HUES48 (cell line): ENCODE results near the gene ATR.
"Not testable (repeated sequence)": the region's sequence is repeated elsewhere in the genome, so short reads cannot be mapped to it uniquely, and the experiment has no call there.

Experiments
- H3K27ac ChIP-seq: one replicate; pipeline ENCODE4 v1.7.0; 2013; ENCODE audit warnings: low read depth, low read length, inconsistent platforms
- H3K27me3 ChIP-seq: 2 replicates; pipeline ENCODE4 v1.6.1; 2013; ENCODE audit warnings: mild to moderate bottlenecking, low read length; ENCODE audit not compliant: control insufficient read depth, insufficient read depth
- H3K36me3 ChIP-seq: 2 replicates; pipeline ENCODE4 v1.6.1; 2013; ENCODE audit warnings: low read length; ENCODE audit not compliant: control insufficient read depth, insufficient read depth
- H3K4me1 ChIP-seq: 2 replicates; pipeline ENCODE4 v1.6.1; 2013; ENCODE audit warnings: mild to moderate bottlenecking, low read length; ENCODE audit not compliant: control insufficient read depth, insufficient read depth
- H3K4me3 ChIP-seq: 2 replicates; pipeline ENCODE4 v1.5.1; 2013; ENCODE audit warnings: mild to moderate bottlenecking, low read depth, low read length
- H3K9ac ChIP-seq: 2 replicates; pipeline ENCODE4 v1.6.1; 2013; ENCODE audit warnings: mild to moderate bottlenecking, low read depth, low read length, moderate library complexity
- H3K9me3 ChIP-seq: 2 replicates; pipeline ENCODE4 v1.6.1; 2013; ENCODE audit warnings: low read length; ENCODE audit not compliant: control insufficient read depth, insufficient read depth

The ATR gene

DNA sequence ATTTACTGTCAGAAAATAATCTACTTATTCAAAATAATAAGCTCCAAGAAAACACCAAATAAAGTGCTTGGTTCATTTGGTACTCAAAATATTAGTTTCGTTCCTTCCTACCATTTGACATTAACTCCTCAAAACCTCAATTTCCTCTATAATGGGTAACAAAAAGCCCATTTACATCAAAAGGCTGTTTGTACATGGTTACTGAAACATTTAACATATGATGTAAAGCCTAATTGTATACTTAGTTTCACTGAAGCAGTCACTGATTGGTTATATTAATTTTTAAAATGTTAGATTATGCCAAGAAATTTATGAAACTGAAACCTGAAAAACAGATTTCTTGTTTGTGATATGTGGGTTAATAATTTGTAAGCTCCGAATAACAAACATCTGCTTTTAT is 145.4 kb downstream of the ATR start:
- no peaks in the 10 kb centered on the region for H3K4me1 ChIP-seq
- no peaks in the 10 kb centered on the region for H3K9me3 ChIP-seq
- no peak overlapping the region for H3K9ac ChIP-seq
- no peak overlapping the region for H3K4me3 ChIP-seq
- H3K36me3 ChIP-seq = peaks cover 12% of the 10 kb centered on the region
- H3K27me3 ChIP-seq = no peaks in the 10 kb centered on the region
- H3K27ac ChIP-seq = no peak overlapping the region

DNA sequence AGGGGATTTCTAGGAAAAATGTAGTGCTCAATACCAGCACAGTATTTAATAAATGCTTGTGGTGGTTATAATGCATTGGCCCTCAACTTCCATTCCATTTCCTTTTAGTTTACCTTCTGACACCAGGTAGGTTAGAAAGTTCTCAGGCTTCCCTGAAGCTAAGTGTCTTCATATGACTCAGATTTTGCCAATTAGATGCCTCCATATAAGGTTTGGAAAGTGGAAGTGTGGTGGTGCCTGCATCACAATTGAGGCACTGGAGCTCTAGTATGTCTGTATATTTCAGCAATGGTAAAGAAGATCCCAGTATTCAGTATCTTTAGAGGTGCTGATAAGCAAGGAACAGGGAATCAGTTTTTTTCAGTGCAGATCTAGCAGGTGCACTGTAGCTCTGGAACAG is 149.0 kb downstream of the ATR start:
- Histone ChIP-seq H3K27ac (no peak overlapping the region), H3K27me3 (no peaks in the 10 kb centered on the region), H3K4me3 (no peak overlapping the region), H3K9ac (no peak overlapping the region), H3K36me3 (peaks cover 12% of the 10 kb centered on the region), H3K9me3 (no peaks in the 10 kb centered on the region), H3K4me1 (no peaks in the 10 kb centered on the region)

DNA sequence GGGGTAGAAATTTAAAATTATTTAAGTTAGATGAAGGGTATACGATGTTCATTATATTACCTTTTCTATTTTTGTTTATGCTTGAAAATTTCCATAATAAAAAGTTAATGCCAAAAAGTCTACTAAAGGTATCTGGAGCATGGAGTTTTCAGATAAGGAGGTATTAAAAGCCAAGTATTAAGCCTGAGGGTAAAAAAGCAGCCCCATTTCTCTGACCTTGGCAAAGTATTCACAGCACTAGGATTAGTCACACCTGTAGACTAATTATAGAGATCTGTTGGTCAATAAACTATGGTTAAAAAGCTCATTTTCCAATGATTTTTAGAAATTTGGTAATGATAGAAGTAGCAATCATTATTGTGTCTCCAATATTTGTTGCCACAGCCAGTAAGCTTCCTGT is 153.8 kb downstream of the ATR start:
- Histone ChIP-seq H3K4me3 (no peak overlapping the region), H3K9ac (no peak overlapping the region), H3K27ac (no peak overlapping the region), H3K4me1 (no peaks in the 10 kb centered on the region), H3K27me3 (no peaks in the 10 kb centered on the region), H3K9me3 (no peaks in the 10 kb centered on the region), H3K36me3 (peaks cover 29% of the 10 kb centered on the region)

DNA sequence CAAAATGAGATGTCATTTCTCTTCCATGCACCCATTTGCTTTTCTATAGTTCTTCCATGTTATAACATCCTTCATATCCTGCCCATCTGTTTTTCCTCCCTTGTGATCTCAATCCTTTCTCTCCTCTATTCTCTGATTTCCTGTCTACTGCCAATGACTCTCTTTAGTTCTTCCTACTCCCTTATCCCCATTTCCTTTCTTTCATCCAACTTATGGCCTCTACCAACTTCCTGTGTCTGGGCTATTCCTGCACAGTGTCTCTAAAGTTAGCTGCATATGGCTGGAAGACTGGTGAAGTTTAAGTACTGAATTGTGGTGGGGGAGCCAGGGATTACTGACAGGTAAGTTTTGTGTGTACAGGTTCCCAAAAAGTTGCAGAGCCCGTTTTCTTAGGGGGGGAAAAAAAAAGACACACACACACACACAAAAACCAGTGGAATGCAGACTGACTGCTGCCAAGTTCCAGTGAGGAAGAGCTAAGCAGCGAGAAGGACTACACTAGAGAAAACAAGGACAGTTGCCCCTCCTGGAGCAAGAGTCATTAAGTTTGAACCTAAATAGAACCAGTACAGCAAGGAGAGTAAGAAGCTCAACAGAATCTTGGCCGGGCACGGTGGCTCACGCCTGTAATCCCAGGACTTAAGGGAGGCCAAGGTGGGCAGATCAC is 159.5 kb downstream of the ATR start:
- no peak overlapping the region for H3K27ac ChIP-seq
- H3K4me3 ChIP-seq = no peak overlapping the region
- peaks cover 52% of the 10 kb centered on the region for H3K36me3 ChIP-seq
- H3K27me3 ChIP-seq = no peaks in the 10 kb centered on the region
- H3K4me1 ChIP-seq = no peaks in the 10 kb centered on the region
- no peak overlapping the region for H3K9ac ChIP-seq
- H3K9me3 ChIP-seq = no peaks in the 10 kb centered on the region

DNA sequence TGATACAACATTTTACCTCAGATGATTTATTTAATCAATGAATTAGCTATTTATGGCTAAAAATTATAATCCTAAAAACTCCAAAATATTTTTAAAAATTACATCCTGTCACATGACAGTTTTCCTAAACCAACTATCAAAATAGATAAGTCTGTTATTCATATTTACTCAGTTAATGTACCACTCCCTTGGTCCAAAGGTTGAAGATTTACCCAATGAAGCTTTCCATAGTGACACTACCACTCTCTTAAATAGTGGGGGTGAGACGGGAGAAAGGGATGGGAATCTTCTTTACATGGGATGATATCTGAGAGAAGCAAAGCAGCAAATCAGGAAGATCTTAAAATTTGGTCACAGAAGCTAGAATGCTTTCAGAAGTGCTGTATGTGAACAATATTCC is 161.2 kb downstream of the ATR start:
- Histone ChIP-seq H3K36me3 (peaks cover 58% of the 10 kb centered on the region), H3K9me3 (no peaks in the 10 kb centered on the region), H3K4me3 (no peak overlapping the region), H3K27ac (no peak overlapping the region), H3K4me1 (no peaks in the 10 kb centered on the region), H3K27me3 (no peaks in the 10 kb centered on the region), H3K9ac (no peak overlapping the region)

DNA sequence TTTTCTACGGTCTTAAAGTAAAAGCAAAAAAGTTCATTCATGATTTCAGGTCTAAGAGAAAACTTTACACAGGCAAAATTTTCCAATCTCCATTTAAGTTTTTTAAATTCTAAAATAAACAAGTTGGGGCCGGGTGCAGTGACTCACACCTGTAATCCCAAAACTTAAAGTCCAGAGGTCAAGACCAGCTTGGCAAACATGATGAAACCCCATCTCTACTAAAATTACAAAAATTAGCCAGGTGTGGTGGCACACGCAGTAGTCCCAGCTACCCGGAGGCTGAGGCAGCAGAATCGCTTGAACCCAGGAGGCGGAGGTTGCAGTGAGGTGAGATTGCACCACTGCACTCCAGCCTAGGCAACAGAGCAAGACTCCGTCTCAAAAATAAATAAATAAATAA is 178.0 kb downstream of the ATR start:
- not testable (repeated sequence) for H3K27ac ChIP-seq, H3K4me3 ChIP-seq, H3K4me1 ChIP-seq, H3K27me3 ChIP-seq, H3K9me3 ChIP-seq, H3K9ac ChIP-seq
- peaks cover 41% of the 10 kb centered on the region for H3K36me3 ChIP-seq
